PC-9 (cell line): ENCODE data around the gene SH3RF2. TPM values are rescaled to one million over a fixed set of nuclear protein-coding genes. Genes with fewer than 3 reads are reported as not detected.

Experiments used
- BruUV-seq: library from RNA; stranded (reverse); fragments of 400-500 nt; replicated peaks from 2 replicates; lab custom pipeline; 2021; lab: Mats Ljungman, UMichigan
- CTCF ChIA-PET: fragments of 300-600 bp; sonication (Branson Sonifier 250); formaldehyde crosslinking; loops from one replicate; lab custom pipeline; 2022; ENCODE audit warnings: antibody characterized with exemption; lab: Charles Lee
- POLR2A ChIA-PET: fragments of 300-600 bp; sonication (Branson Sonifier 250); formaldehyde crosslinking; loops from one replicate; lab custom pipeline; 2022; ENCODE audit warnings: antibody characterized with exemption; ENCODE audit not compliant: unreplicated experiment; lab: Charles Lee
- DNase-seq, 2 experiments: peaks; one replicate each; pipeline versions ENCODE4 v3.0.0 to v3.0.0-alpha.2; 2015 to 2022; ENCODE audit warnings: mixed read lengths in 1 of 2
- H2AFZ ChIP-seq: fragments of 200-600 bp; sonication (generic); 2 replicates; pipeline ENCODE4 v1.8.1; 2017; ENCODE audit warnings: antibody characterized with exemption
- H3F3A ChIP-seq: fragments of 200-600 bp; sonication (generic); 2 replicates; pipeline ENCODE4 v1.8.1; 2017; ENCODE audit warnings: antibody characterized with exemption, mild to moderate bottlenecking, low read depth; ENCODE audit not compliant: insufficient read depth
- H3K27ac ChIP-seq: fragments of 200-600 bp; sonication (generic); 2 replicates; pipeline ENCODE4 v1.6.1; 2016; ENCODE audit warnings: mixed run types
- H3K27me3 ChIP-seq: fragments of 200-600 bp; sonication (generic); 2 replicates; pipeline ENCODE4 v1.6.1; 2016; ENCODE audit warnings: low read depth, mixed run types; ENCODE audit not compliant: insufficient read depth
- H3K36me3 ChIP-seq: fragments of 200-600 bp; sonication (generic); 2 replicates; pipeline ENCODE4 v1.6.1; 2016; ENCODE audit warnings: low read depth, mixed run types
- H3K4me1 ChIP-seq: fragments of 200-600 bp; sonication (generic); replicated peaks from 2 replicates; pipeline ENCODE4 v1.6.1; 2016; ENCODE audit warnings: mixed run types; ENCODE audit not compliant: insufficient read depth
- H3K4me2 ChIP-seq: fragments of 200-600 bp; sonication (generic); 2 replicates; pipeline ENCODE4 v1.6.1; 2017; ENCODE audit warnings: mixed run types
- H3K4me3 ChIP-seq: fragments of 200-600 bp; sonication (generic); 2 replicates; pipeline ENCODE4 v1.6.1; 2016; ENCODE audit warnings: mixed run types
- H3K79me2 ChIP-seq: fragments of 200-600 bp; sonication (generic); 2 replicates; pipeline ENCODE4 v1.6.1; 2017; ENCODE audit warnings: low read depth, mixed run types
- H3K9me2 ChIP-seq: fragments of 200-600 bp; sonication (generic); 2 replicates; pipeline ENCODE4 v1.8.1; 2017; ENCODE audit warnings: mild to moderate bottlenecking; ENCODE audit not compliant: insufficient read depth
- H3K9me3 ChIP-seq: fragments of 200-600 bp; sonication (generic); 2 replicates; pipeline ENCODE4 v1.8.1; 2016; ENCODE audit warnings: low read depth; ENCODE audit not compliant: insufficient read depth
- H4K20me1 ChIP-seq: fragments of 200-600 bp; sonication (generic); 2 replicates; pipeline ENCODE4 v1.8.1; 2017; ENCODE audit not compliant: insufficient read depth
- CTCF ChIP-seq: fragments of 200-600 bp; sonication (generic); conservative IDR thresholded peaks from 2 replicates; pipeline ENCODE4 v1.6.1; 2017; ENCODE audit warnings: mixed run types, antibody characterized with exemption, mild to moderate bottlenecking, moderate library complexity
- EZH2 ChIP-seq: fragments of 200-600 bp; sonication (generic); IDR thresholded peaks from 2 replicates; pipeline ENCODE4 v1.8.0; 2017; ENCODE audit warnings: antibody characterized with exemption, low read depth
- intact Hi-C: fragments of 100-400 bp; cut with micrococcal nuclease; formaldehyde crosslinking; loops from one replicate; pipeline ENCODE4 v1.10.0; 2022; ENCODE audit not compliant: unreplicated experiment
- total RNA-seq: library from RNA; stranded (reverse); gene quantifications from 2 replicates; pipeline ENCODE4 v1.2.3, GENCODE V29; 2021

SH3RF2 gene
- total RNA-seq, 1 experiment from 2014 or later: 37.2 TPM

GRCh38 chr5:145984072-145984471 is 47.7 kb downstream of the SH3RF2 start:
- BruUV-seq: no TSS peak
- Histone ChIP-seq H3F3A (peaks cover 16% of the 10 kb centered on the region), H3K4me2 (no peak overlapping the region), H3K4me3 (no peak overlapping the region), H3K79me2 (no peaks in the 10 kb centered on the region; the same call in 1 of the 2 replicates), H3K4me1 (peaks cover 33% of the 10 kb centered on the region), H3K27ac (no peak overlapping the region), H3K9me2 (no peaks in the 10 kb centered on the region), H4K20me1 (no peaks in the 10 kb centered on the region), H2AFZ (no peak overlapping the region), H3K9me3 (no peaks in the 10 kb centered on the region), H3K27me3 (no peaks in the 10 kb centered on the region), H3K36me3 (no peaks in the 10 kb centered on the region)
- intact Hi-C loops: loop anchor here (5.0 kb wide), 2 partner anchors 132 to 147 kb away; partner anchors contain the start of gene PRELID2
- CTCF ChIA-PET: no interaction called here
- POLR2A ChIA-PET: no interaction called here
- DNase-seq: no peak
- TF ChIP-seq EZH2 (no peak), CTCF (no peak)

- no peak overlapping the region for H2AFZ ChIP-seq
- ChIA-PET POLR2A (no interaction called here), CTCF (no interaction called here)
- peaks cover 3% of the 10 kb centered on the region for H3K4me1 ChIP-seq
- no TSS peak for BruUV-seq
- intact Hi-C loops: no loop called here
- no peak for TF ChIP-seq EZH2
- TF ChIP-seq CTCF: no peak
- no peaks in the 10 kb centered on the region for H3K9me3 ChIP-seq
- DNase-seq: no peak
- no peak overlapping the region for H3K4me3 ChIP-seq
- no peak overlapping the region for H3K27ac ChIP-seq
- no peaks in the 10 kb centered on the region for H3K9me2 ChIP-seq
- no peaks in the 10 kb centered on the region; the same call in 1 of the 2 replicates for H3K79me2 ChIP-seq
- H3K4me2 ChIP-seq: no peak overlapping the region
- no peaks in the 10 kb centered on the region for H3F3A ChIP-seq
- H3K27me3 ChIP-seq: no peaks in the 10 kb centered on the region
- H3K36me3 ChIP-seq: no peaks in the 10 kb centered on the region
- no peaks in the 10 kb centered on the region for H4K20me1 ChIP-seq
Observed at GRCh38 chr5:145987856-145988255, 51.5 kb downstream of the SH3RF2 start.

GRCh38 chr5:145988993-145989392 is 52.6 kb downstream of the SH3RF2 start:
- H3K36me3 ChIP-seq: no peaks in the 10 kb centered on the region
- TF ChIP-seq CTCF (no peak), EZH2 (no peak)
- BruUV-seq: no TSS peak
- no peak for DNase-seq
- no peak overlapping the region for H2AFZ ChIP-seq
- intact Hi-C loops: no loop called here
- no peaks in the 10 kb centered on the region for H3F3A ChIP-seq
- POLR2A ChIA-PET: no interaction called here
- no peaks in the 10 kb centered on the region for H3K4me1 ChIP-seq
- H3K4me2 ChIP-seq: no peak overlapping the region
- no peaks in the 10 kb centered on the region for H3K79me2 ChIP-seq
- H4K20me1 ChIP-seq: no peaks in the 10 kb centered on the region
- CTCF ChIA-PET: no interaction called here
- no peak overlapping the region for H3K4me3 ChIP-seq
- no peak overlapping the region for H3K27ac ChIP-seq
- H3K9me2 ChIP-seq: no peaks in the 10 kb centered on the region
- no peaks in the 10 kb centered on the region; the same call in 1 of the 2 replicates for H3K9me3 ChIP-seq
- H3K27me3 ChIP-seq: no peaks in the 10 kb centered on the region
